CD14-positive monocyte (primary cell): ENCODE results near the gene MMP19. TPM values are rescaled to one million over a fixed set of nuclear protein-coding genes. Genes with fewer than 3 reads are reported as not detected.
A peak's percentile ranks its signal among the peaks of the same experiment; 100 is the strongest.

Source experiments
- DNase-seq, 3 donors: peaks; one replicate each; pipeline ENCODE4 v3.0.0-alpha.2; 2011 to 2022
- H2AFZ ChIP-seq: 2 replicates; pipeline ENCODE4 v1.6.0; 2012; ENCODE audit warnings: mild to moderate bottlenecking, low read depth, low read length, inconsistent platforms; ENCODE audit not compliant: insufficient read depth, poor library complexity, severe bottlenecking
- H3K27ac ChIP-seq, 2 donors: 1 replicate in 1 of 2; 2 replicates in 1 of 2; pipeline ENCODE4 v1.5.1; 2012 to 2013; ENCODE audit warnings: low read length in 2 of 2, control low read depth in 1 of 2, inconsistent platforms in 1 of 2, low read depth in 1 of 2, mild to moderate bottlenecking in 1 of 2
- H3K27me3 ChIP-seq, 2 donors: one replicate each; pipeline versions ENCODE4 v1.6.0 to v1.6.1; 2011 to 2013; ENCODE audit warnings: low read length in 2 of 2; ENCODE audit not compliant: control insufficient read depth in 2 of 2, insufficient read depth in 2 of 2
- H3K36me3 ChIP-seq, 2 donors: replicated peaks in 1 of 2; 1 replicate in 1 of 2; 2 replicates in 1 of 2; pipeline versions ENCODE4 v1.5.1 to v1.6.1; 2012 to 2013; ENCODE audit warnings: low read length in 2 of 2, control low read depth in 1 of 2, inconsistent platforms in 1 of 2, mild to moderate bottlenecking in 1 of 2; ENCODE audit not compliant: insufficient read depth in 2 of 2, control insufficient read depth in 1 of 2
- H3K4me1 ChIP-seq, 2 donors: 1 replicate in 1 of 2; 2 replicates in 1 of 2; pipeline versions ENCODE4 v1.5.1 to v1.6.1; 2012 to 2013; ENCODE audit warnings: low read length in 2 of 2, control low read depth in 1 of 2, inconsistent platforms in 1 of 2, mild to moderate bottlenecking in 1 of 2, moderate library complexity in 1 of 2; ENCODE audit not compliant: insufficient read depth in 2 of 2, control insufficient read depth in 1 of 2
- H3K4me2 ChIP-seq: replicated peaks from 2 replicates; pipeline ENCODE3; 2012; ENCODE audit warnings: low read length, moderate library complexity, mild to moderate bottlenecking; ENCODE audit not compliant: poor library complexity, severe bottlenecking; ENCODE audit errors: extremely low read depth
- H3K4me3 ChIP-seq, 3 experiments: fragments of 200-600 bp in 1 of 3; sonication (generic) in 1 of 3; replicated peaks in 1 of 3; 1 replicate in 2 of 3; 2 replicates in 1 of 3; pipeline ENCODE4 v1.5.1; 2011 to 2013; ENCODE audit warnings: low read length in 3 of 3, mild to moderate bottlenecking in 3 of 3, control low read depth in 2 of 3, low read depth in 2 of 3, inconsistent platforms in 1 of 3, moderate library complexity in 1 of 3
- H3K79me2 ChIP-seq: 2 replicates; pipeline ENCODE4 v1.6.0; 2012; ENCODE audit warnings: mild to moderate bottlenecking, control low read depth, inconsistent platforms, low read length, moderate library complexity; ENCODE audit not compliant: insufficient read depth
- H3K9ac ChIP-seq: 2 replicates; pipeline ENCODE4 v1.6.0; 2017; ENCODE audit warnings: low read length, mild to moderate bottlenecking; ENCODE audit not compliant: insufficient read depth, poor library complexity, severe bottlenecking
- H3K9me3 ChIP-seq, 2 donors: replicated peaks in 1 of 2; 1 replicate in 1 of 2; 2 replicates in 1 of 2; pipeline versions ENCODE4 v1.5.1 to v1.6.1; 2012 to 2013; ENCODE audit warnings: low read length in 2 of 2, control low read depth in 1 of 2; ENCODE audit not compliant: control insufficient read depth in 1 of 2, insufficient read depth in 1 of 2
- H4K20me1 ChIP-seq: 2 replicates; pipeline ENCODE4 v1.6.0; 2012; ENCODE audit warnings: mild to moderate bottlenecking, low read length, control low read depth, moderate library complexity; ENCODE audit not compliant: insufficient read depth
- H3K27ac Mint-ChIP-seq, 7 donors: one replicate each; pipeline ENCODE4 v1.8.0; 2020; ENCODE audit warnings: mild to moderate bottlenecking in 7 of 7, mixed read lengths in 7 of 7, moderate library complexity in 6 of 7, inconsistent platforms in 2 of 7
- H3K27me3 Mint-ChIP-seq, 3 donors: one replicate each; pipeline ENCODE4 v1.8.0; 2021 to 2022; ENCODE audit warnings: low read depth in 3 of 3, mild to moderate bottlenecking in 3 of 3, mixed read lengths in 3 of 3, moderate library complexity in 3 of 3, inconsistent platforms in 1 of 3
- H3K36me3 Mint-ChIP-seq, 2 donors: one replicate each; pipeline ENCODE4 v1.8.0; 2020; ENCODE audit warnings: mixed read lengths in 2 of 2, inconsistent platforms in 1 of 2, mild to moderate bottlenecking in 1 of 2
- H3K4me1 Mint-ChIP-seq: one replicate; pipeline ENCODE4 v1.8.0; 2020; ENCODE audit warnings: mild to moderate bottlenecking, mixed read lengths
- H3K4me3 Mint-ChIP-seq, 2 donors: one replicate each; pipeline ENCODE4 v1.8.0; 2020; ENCODE audit warnings: mild to moderate bottlenecking in 2 of 2, mixed read lengths in 2 of 2, moderate library complexity in 1 of 2
- H3K9me3 Mint-ChIP-seq, 7 donors: one replicate each; pipeline ENCODE4 v1.8.0; 2020 to 2022; ENCODE audit warnings: mixed read lengths in 7 of 7, mild to moderate bottlenecking in 6 of 7, moderate library complexity in 6 of 7, inconsistent platforms in 2 of 7
- WGBS: methylation state at CpG from one replicate; pipeline ENCODE4 v1.1.5; 2013; ENCODE audit warnings: missing lambda C conversion rate; ENCODE audit not compliant: insufficient coverage; 5-methylcytosine and 5-hydroxymethylcytosine counted together
- intact Hi-C, 2 donors: fragments of 100-400 bp; cut with micrococcal nuclease; formaldehyde crosslinking; loops; one replicate each; pipeline versions ENCODE4 v1.15.0 to v1.15.1; 2023
- polyA plus RNA-seq, 3 donors: library from polyadenylated mRNA; depleted of rRNA in 1 of 3; unstranded in 2 of 3; stranded (reverse) in 1 of 3; fragments of 300-500 nt in 2 of 3; fragments of >200 nt in 1 of 3; fragmentation: Illumina TruSeq in 2 of 3; gene quantifications; 1 replicate in 2 of 3; 2 replicates in 1 of 3; pipeline ENCODE4 v1.2.3, GENCODE V29; 2012 to 2021
- TF ChIP-seq, protein P1 (sequence below): fragments of 200-600 bp; IDR thresholded peaks from one replicate; pipeline ENCODE4 v1.8.0; 2022; ENCODE audit warnings: antibody characterized with exemption, mild to moderate bottlenecking

The MMP19 gene
- polyA plus RNA-seq, 3 donors, result 0.81 to 2.8 (median 1.0) TPM

DNA sequence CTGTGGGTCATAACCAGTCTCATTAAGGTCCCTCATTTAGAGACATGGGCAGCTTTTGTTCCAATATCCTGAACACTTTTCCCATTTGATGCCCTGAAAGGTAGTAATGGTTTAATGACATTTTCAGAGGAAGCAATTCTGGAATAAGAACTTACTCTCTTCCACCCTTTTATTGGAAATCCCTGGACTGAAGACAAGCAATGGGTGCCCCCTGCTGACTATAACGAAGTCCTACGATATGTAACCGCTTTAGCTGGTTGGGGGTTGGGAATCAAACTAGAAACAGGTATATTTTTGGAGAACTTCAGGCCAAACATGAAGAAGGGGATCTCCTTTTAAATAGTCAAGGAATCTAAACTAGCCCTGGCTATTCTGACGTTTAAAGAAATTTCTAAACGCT lies 45.7 kb downstream of the MMP19 start:
- no peak for DNase-seq
- H3K36me3 ChIP-seq, result peaks cover 89 to 100% of the 10 kb centered on the region in 2 donors
- Mint-ChIP-seq H3K27ac (no peak overlapping the region), H3K27me3 (peaks cover 0 to 2% (median 0%) of the 10 kb centered on the region in 3 donors), H3K4me3 (no peak overlapping the region), H3K9me3 (no peaks in the 10 kb centered on the region), H3K36me3 (peaks cover 75 to 94% of the 10 kb centered on the region in 2 donors), H3K4me1 (no peaks in the 10 kb centered on the region)
- H2AFZ ChIP-seq, result no peak overlapping the region
- no peak overlapping the region for H3K27ac ChIP-seq
- no peak overlapping the region for H3K4me3 ChIP-seq
- peaks cover 45% of the 10 kb centered on the region for H4K20me1 ChIP-seq
- H3K4me1 ChIP-seq, result no peaks in the 10 kb centered on the region
- intact Hi-C loops, result no loop called here
- no peaks in the 10 kb centered on the region for H3K27me3 ChIP-seq
- no peaks in the 10 kb centered on the region for H3K9me3 ChIP-seq
- no peak overlapping the region for H3K9ac ChIP-seq
- 88% methylated on average over 2 of the region's 5 CpGs for WGBS
- peaks cover 21% of the 10 kb centered on the region for H3K79me2 ChIP-seq
- TF ChIP-seq, protein P1, sequence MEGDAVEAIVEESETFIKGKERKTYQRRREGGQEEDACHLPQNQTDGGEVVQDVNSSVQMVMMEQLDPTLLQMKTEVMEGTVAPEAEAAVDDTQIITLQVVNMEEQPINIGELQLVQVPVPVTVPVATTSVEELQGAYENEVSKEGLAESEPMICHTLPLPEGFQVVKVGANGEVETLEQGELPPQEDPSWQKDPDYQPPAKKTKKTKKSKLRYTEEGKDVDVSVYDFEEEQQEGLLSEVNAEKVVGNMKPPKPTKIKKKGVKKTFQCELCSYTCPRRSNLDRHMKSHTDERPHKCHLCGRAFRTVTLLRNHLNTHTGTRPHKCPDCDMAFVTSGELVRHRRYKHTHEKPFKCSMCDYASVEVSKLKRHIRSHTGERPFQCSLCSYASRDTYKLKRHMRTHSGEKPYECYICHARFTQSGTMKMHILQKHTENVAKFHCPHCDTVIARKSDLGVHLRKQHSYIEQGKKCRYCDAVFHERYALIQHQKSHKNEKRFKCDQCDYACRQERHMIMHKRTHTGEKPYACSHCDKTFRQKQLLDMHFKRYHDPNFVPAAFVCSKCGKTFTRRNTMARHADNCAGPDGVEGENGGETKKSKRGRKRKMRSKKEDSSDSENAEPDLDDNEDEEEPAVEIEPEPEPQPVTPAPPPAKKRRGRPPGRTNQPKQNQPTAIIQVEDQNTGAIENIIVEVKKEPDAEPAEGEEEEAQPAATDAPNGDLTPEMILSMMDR, result peak; percentile 25
- no peak overlapping the region for H3K4me2 ChIP-seq

DNA sequence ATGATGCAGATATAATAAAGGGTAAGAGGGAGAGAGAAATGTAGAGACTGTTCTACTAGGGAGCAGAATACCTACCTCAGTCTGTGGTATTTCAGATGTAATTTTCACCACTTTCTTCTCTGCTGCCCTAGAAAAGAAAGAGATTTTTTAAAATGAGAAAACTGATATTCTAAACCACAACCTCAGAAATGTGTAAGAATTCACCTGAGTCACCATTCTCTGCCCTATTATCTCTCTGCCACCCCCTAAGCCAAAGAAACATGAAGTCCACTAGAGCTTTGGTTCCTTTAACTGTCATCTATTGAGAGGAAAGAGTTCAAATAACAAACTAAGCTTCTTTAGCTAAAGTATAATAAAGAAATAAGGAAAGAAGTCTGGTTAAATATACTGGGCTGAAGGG lies 46.8 kb downstream of the MMP19 start:
- H3K79me2 ChIP-seq, result peaks cover 11% of the 10 kb centered on the region
- H4K20me1 ChIP-seq, result peaks cover 34% of the 10 kb centered on the region
- no peak overlapping the region for H3K9ac ChIP-seq
- H3K4me1 Mint-ChIP-seq, result no peaks in the 10 kb centered on the region
- no peaks in the 10 kb centered on the region for H3K9me3 Mint-ChIP-seq
- H2AFZ ChIP-seq, result no peak overlapping the region
- peak overlapping the region in 1 of 7 donors; percentile 42 for H3K27ac Mint-ChIP-seq
- intact Hi-C loops, result no loop called here
- H3K9me3 ChIP-seq, result no peaks in the 10 kb centered on the region
- peaks cover 0 to 2% (median 0%) of the 10 kb centered on the region in 3 donors for H3K27me3 Mint-ChIP-seq
- TF ChIP-seq, protein P1, result no peak
- no peaks in the 10 kb centered on the region for H3K27me3 ChIP-seq
- no peak for DNase-seq
- peaks cover 73 to 93% of the 10 kb centered on the region in 2 donors for H3K36me3 Mint-ChIP-seq
- H3K4me3 ChIP-seq, result no peak overlapping the region
- no peak overlapping the region for H3K4me3 Mint-ChIP-seq
- H3K4me2 ChIP-seq, result no peak overlapping the region
- no peaks in the 10 kb centered on the region for H3K4me1 ChIP-seq
- peaks cover 83 to 100% of the 10 kb centered on the region in 2 donors for H3K36me3 ChIP-seq
- H3K27ac ChIP-seq, result peak overlapping the region in 1 of 2 donors; percentile 5
